ENCODE measurements around the gene RIMS4.

RIMS4 gene

DNA sequence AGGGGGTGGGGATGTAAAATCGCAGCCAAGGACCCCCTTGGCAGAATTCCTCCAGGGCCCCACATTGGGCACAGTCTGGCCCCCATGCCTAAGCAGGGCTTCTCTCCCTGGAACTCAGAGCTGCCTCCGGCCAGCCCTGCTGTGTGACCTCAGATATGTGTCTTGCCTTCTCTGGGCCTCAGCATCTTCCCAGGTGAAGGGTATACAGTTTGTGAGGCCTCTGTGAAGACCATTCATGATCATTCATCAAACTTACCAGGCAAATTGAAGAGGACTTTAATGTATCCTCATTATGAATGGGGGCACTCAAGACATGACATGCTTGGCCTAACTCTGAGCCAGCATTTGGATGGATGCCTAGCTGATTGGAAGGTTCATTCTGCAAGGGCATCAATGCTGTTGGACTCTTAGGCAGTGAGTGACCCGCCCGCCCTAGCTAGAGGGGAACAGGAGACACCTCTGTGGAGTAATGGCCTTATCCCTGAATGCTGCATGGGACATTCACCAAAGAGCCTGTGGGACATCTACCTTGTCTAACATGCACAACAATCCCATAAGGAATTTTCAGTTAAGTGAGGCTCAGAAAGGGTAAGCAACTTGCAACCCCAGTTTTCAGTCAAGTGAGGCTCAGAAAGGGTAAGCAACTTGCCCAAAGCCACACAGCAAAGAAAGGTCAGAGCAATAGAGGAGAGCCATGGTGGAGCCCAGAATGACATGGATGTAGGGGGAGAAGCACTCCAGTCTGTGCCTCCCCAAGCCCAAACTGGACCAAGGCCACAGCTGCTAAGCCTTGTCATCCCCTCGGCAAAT is 94.6 kb downstream of the RIMS4 start:
- DNase-seq = no peak

DNA sequence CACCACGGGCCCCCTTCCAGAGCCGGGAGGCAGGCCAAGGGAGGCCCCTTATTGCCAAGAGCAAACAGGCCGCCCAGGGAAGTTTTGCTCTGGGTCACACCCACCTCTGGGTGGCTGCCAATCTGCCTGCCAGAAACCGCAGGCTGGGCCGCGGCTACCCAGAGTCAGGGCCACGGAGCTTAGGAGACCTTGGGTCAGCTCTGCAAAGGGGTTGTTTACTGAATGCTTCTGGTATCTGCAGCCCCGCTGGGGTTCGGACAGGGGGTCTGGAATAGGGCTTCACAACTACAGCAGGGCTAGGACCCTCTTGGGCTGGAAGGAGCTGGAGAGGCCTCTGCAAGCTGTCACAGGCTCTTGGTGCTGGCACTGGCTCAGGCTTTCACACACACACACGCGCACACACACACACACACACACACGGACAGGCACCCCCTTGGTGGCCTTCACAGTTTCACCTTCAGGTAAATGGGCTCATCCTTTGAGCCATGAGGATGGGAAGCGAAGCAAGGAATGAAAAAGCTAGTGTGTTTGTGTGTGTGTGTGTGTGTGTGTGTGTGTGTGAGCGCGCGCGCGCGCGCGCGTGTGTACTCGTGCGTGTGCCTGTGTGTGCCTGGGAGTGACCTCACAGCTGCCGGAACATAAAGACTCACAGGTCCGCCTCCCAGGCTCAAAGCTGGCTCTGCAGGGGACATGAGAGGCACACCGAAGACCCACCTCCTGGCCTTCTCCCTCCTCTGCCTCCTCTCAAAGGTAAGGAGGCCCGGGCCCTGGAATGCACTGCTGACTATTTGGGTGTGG is 95.4 kb downstream of the RIMS4 start, which contains the start of gene CCN5:
Gene CCN5, plus strand, starts transcription at position 669 of the 798 bp plus-strand sequence. Its CDS starts 22 bp downstream, at position 691.
- DNase-seq = peak; percentile 43

DNA sequence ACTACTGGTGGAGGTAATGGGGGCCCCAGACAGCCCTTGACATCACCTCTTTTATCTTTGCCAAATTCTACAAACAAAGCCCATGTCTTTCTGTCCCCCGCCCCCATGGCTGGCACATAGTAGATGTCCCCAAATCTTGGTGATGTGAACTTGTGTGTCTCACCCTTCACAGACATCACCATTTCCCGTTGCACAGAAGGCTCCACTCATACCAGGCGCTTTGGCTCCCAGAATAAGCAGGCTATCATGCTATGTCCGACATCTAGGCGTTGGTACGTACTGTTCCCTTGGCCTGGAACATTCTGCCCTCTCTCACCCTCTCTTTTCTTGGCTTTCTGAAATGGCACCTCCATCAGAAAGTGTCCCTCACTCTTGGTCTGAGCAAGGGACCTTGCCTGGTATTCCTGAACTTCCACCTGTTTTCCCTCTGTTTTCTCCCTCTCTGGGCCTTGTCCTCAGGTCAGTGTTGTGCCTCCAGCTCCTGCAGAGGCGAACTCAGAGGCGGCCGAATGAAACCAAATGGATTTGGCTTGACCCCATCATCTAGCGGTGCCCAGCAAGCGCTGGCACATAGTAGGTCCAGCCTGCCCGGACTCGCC is 96.1 kb downstream of the RIMS4 start:
- DNase-seq = no peak

GRCh38 chr20:44711237-44711636 is 99.1 kb downstream of the RIMS4 start:
- DNase-seq = no peak

GRCh38 chr20:44709797-44710196 is 100.5 kb downstream of the RIMS4 start:
- no peak for DNase-seq

- no peak for DNase-seq
Observed at GRCh38 chr20:44709380-44709779, 101.0 kb downstream of the RIMS4 start.

DNA sequence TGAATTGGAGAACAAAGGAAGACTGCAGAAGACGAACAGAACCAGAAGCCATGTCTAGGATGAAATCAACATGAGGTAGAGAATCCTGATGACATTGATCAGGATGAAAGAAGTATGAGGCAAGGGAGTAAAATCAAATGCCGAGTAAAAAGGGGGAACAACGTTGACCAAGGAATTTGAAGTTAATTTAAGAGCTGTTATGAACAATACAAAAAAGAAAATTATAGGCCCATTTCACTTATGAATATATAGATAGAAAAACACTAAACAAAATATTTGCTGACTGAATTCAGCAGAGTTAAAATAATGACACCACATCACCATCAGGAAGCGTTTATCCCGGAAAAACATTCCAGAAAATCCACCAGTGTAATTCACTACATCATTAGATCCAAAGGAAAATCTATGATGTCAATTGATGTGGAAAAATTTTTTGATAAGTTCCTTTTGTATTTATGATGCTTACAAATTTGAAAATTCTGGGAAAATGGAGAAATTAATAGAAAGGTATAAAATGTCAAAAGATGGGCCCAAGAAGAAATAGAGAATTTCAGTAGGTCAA is 103.2 kb downstream of the RIMS4 start:
- DNase-seq = no peak

- DNase-seq = no peak
Observed at GRCh38 chr20:44706301-44707017, 103.9 kb downstream of the RIMS4 start.

DNA sequence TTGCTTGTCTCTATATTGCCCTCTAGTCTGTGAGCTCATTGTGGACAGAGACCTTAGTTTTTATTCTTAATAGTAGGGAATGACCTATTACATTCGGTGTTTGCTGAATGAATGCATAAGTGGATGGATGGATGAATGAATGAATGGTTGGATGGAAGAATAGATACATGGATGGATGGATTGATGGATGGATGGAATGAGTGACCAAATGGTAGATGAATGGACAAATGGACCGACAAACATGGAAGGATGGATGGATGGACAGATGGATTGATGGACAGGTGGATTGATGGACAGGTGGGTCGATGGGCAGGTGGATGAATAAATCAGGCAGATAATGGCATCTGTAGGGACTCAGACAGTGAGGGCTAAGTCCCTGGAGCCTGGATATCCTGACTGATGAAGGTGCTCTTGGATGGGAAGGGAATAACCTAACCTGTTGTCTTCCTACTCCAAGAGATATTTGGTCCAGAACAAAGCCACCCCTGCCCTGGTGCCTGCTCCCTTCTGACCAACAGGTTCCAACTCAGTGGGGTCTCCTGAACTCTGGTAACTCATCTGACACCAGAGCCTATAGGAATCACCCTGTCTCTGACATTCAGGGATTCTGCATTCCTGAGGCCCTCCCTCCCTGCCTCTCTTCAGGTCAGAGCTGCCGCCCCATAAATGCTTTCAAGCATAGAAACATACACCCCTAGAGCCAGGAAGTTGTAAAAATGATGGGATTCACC is 104.8 kb downstream of the RIMS4 start:
- no peak for DNase-seq

DNA sequence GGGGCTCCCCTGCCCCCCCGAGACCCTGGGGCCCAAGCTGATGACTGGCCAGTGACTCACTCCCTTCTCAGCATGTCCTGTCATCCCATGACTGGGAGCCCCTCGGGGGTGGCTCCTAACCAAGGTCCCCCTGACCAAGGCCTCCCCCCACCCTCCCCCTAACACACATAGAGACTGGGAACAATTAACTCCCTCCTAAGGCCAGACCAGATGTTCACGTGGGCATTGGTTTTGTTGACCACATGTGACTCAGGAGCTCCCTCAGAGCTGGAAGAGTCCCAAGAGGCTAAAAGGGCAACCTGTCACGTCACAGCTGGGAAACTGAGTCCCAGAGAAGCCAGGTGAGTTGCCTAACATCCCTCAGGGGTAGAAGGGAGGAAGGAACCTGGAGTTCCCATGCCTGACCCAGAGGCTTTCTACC is 105.8 kb downstream of the RIMS4 start:
- DNase-seq = no peak

DNA sequence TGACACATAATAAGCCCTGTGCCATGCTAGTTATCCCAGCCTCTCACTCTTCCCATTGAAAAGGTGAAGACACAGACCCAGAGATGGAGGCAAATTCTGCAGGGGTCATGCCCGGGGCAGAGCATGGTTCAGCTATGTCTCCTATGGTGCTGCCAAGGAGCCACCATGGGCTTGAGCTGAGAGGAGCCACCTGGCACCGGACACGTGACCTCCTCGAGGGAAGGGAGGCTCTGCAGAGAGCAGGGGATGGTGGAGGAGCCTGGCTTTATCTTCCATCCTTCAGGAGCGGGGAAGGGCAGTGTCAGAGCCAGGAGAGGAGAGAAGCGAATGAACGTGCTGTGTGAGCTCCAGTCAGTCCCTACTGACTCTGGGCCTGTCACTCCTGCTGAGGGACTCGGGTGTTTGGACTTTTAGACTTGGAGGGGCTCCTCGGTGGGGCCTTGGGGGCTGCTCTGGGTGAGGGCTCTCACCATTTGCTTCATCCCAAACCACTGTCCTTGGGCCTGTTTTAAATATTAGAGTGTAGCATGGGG is 106.3 kb downstream of the RIMS4 start:
- no peak for DNase-seq

DNA sequence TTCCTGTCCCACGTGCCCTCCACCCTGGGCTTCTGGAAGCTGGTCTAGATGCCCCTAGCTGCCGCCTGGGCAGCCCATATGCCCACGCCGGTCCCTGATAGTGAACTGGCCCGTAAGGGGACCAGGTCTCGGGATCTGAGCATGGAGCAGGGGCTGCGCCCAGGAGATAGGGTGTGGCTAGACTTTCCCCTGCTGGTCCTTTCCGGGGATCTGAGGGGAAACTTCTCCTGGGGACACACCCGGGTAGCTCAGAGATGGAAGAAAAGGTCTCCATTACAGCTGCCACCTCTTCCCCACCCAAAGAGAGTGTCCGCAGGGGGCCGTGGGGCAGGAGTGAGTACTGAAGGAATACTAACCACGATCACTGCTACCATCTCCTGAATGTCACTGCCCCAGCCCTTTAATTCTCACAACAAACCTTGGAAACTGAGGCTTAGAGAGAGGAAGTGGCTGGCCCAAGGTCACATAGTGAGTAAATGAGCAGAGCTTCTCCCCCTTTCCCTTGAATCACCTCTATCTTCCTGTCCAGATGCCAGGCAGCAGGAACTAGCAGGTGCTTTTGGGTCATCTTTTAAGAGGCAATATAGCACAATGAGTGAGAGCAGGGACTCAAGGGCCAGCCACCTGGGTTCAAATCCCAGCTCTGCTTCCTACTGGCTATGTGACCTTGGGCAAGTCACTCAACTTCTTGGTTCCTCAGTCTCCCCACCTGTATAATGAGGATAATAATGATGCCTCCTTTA is 107.0 kb downstream of the RIMS4 start:
- DNase-seq = no peak

DNA sequence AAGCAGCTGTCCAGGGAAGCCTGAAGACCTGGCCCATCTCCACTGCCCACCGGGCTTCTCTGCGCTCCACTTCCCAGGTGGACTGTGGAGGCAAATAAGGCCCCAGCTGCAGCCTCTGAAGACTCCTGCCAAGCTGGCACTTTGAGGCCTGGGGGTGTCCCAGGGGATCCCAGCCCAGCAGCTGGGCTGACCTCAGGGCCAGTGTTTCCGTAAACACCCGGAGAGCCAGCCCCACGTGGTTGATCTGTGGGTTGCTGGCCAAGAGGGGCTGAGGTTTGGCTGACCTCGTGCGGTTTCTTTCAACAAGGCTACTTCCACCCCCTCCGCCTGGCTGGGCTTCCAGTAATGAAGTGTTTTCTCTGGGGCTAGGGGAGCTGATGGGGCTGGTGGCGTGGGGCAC is 107.6 kb downstream of the RIMS4 start:
- DNase-seq = no peak

- no peak for DNase-seq
Observed at GRCh38 chr20:44701858-44702256, 108.5 kb downstream of the RIMS4 start.
